Tibial nerve (tissue), 4 donors: Measurements from ENCODE around the gene USP3. TPM values are rescaled to one million over a fixed set of nuclear protein-coding genes. Genes with fewer than 3 reads are reported as not detected.

Experiments used
- DNase-seq, 2 donors: peaks; one replicate each; pipeline ENCODE4 v3.0.0-alpha.2; 2019; ENCODE audit warnings: low spot score in 2 of 2
- H3K27ac ChIP-seq, 4 donors: fragments of 200-600 bp; sonication (generic) in 3 of 4; one replicate each; pipeline ENCODE4 v1.5.1; 2017 to 2019; ENCODE audit warnings: mild to moderate bottlenecking in 1 of 4
- H3K27me3 ChIP-seq, 2 donors: fragments of 200-600 bp; sonication (generic) in 1 of 2; one replicate each; pipeline versions ENCODE4 v1.5.1 to v1.6.0; 2017 to 2019
- H3K36me3 ChIP-seq, 3 donors: fragments of 200-600 bp; sonication (generic); one replicate each; pipeline ENCODE4 v1.5.1; 2018 to 2019
- H3K4me1 ChIP-seq, 4 donors: fragments of 200-600 bp; sonication (generic) in 3 of 4; one replicate each; pipeline ENCODE4 v1.5.1; 2017 to 2019
- H3K4me3 ChIP-seq, 4 donors: fragments of 200-600 bp; sonication (generic) in 3 of 4; one replicate each; pipeline ENCODE4 v1.5.1; 2017 to 2019; ENCODE audit warnings: mild to moderate bottlenecking in 1 of 4, moderate library complexity in 1 of 4
- H3K9me3 ChIP-seq, 4 donors: fragments of 200-600 bp; sonication (generic) in 3 of 4; one replicate each; pipeline ENCODE4 v1.5.1; 2017 to 2019
- EP300 ChIP-seq, 2 donors: sonication (generic); formaldehyde crosslinking; IDR thresholded peaks; one replicate each; pipeline ENCODE4 v1.6.1; 2017; ENCODE audit warnings: antibody characterized with exemption in 2 of 2, mild to moderate bottlenecking in 1 of 2
- POLR2A ChIP-seq, 2 donors: fragments of 450-650 bp; IDR thresholded peaks; one replicate each; pipeline ENCODE4 v1.6.1; 2017; ENCODE audit warnings: antibody characterized with exemption in 2 of 2, mild to moderate bottlenecking in 2 of 2, moderate library complexity in 2 of 2
- WGBS, 2 donors: methylation state at CpG; one replicate each; pipeline ENCODE4 v1.1.5; 2018; 5-methylcytosine and 5-hydroxymethylcytosine counted together
- total RNA-seq, 4 donors: library from RNA; depleted of rRNA; stranded (reverse); fragments of >200 nt; gene quantifications; one replicate each; pipeline ENCODE4 v1.1.0, GENCODE V29; 2016
- TF ChIP-seq, protein P1 (sequence below), 5 experiments: fragments of 200-600 bp in 3 of 5; fragments of 450-650 bp in 2 of 5; sonication (generic) in 3 of 5; IDR thresholded peaks; one replicate each; pipeline ENCODE4 v1.5.1; 2016 to 2019; ENCODE audit warnings: antibody characterized with exemption in 5 of 5, mild to moderate bottlenecking in 3 of 5, moderate library complexity in 2 of 5

USP3 gene
- total RNA-seq, 4 donors from 2014 or later: 32.8 to 47.3 (median 38.3) TPM

DNA sequence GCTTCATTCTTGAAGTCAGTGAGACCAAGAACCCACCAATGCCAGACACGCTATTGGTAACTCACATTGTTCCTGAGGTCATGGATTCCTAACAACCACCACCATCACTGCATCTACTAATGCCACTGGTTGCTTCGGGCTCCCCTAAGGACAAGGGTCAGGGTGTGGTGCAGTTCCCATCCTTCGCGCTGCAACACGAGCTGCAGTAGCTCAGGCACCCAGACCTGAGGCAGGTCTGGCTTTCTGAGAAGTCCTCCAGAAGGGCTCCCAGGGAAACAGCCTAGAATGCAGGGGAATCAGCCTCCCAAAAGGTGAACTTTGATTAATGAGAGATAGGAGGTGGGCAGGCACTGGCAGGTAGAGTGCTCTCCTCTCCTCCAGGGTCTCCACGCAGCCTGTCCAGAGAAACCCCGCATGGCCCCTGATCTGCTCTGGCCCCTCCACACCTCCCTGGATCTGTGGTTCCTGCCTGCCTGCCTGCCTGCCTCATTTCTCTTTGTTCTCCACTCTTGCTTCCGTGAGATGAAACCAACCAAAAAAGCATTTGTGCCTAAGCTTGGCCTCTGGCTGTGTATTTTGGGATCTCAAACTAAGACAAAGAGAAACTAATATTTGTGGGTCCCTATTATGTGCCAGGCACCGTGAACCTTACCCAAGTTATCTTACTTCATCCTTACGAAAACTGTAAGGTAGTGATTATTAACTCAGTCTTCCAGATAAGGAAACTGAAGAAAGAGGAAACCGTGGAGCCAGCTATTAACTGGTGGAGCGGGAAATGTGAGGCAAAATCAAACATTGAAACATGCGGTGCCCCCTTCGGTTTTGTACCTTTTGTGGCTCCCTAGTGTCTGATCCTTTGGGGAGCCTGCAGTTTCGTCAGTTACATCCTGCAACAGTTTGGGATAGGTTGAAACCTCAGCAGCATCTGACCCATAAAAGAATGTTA lies 43.9 kb upstream of the USP3 start:
- WGBS, 2 donors: 85 to 88% methylated on average over 15 of the region's 15 CpGs
- Histone ChIP-seq H3K36me3 (no peaks in the 10 kb centered on the region), H3K27me3 (no peaks in the 10 kb centered on the region), H3K9me3 (peaks cover 0 to 8% (median 0%) of the 10 kb centered on the region in 4 donors), H3K27ac (no peak overlapping the region), H3K4me1 (peaks cover 0 to 24% (median 6%) of the 10 kb centered on the region in 4 donors), H3K4me3 (no peak overlapping the region)
- TF ChIP-seq EP300 (IDR thresholded peaks at IDR 0.05) (no peak), POLR2A (IDR thresholded peaks at IDR 0.05) (no peak)
- TF ChIP-seq, protein P1, sequence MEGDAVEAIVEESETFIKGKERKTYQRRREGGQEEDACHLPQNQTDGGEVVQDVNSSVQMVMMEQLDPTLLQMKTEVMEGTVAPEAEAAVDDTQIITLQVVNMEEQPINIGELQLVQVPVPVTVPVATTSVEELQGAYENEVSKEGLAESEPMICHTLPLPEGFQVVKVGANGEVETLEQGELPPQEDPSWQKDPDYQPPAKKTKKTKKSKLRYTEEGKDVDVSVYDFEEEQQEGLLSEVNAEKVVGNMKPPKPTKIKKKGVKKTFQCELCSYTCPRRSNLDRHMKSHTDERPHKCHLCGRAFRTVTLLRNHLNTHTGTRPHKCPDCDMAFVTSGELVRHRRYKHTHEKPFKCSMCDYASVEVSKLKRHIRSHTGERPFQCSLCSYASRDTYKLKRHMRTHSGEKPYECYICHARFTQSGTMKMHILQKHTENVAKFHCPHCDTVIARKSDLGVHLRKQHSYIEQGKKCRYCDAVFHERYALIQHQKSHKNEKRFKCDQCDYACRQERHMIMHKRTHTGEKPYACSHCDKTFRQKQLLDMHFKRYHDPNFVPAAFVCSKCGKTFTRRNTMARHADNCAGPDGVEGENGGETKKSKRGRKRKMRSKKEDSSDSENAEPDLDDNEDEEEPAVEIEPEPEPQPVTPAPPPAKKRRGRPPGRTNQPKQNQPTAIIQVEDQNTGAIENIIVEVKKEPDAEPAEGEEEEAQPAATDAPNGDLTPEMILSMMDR (IDR thresholded peaks at IDR 0.05): no peak
- no peak for DNase-seq

DNA sequence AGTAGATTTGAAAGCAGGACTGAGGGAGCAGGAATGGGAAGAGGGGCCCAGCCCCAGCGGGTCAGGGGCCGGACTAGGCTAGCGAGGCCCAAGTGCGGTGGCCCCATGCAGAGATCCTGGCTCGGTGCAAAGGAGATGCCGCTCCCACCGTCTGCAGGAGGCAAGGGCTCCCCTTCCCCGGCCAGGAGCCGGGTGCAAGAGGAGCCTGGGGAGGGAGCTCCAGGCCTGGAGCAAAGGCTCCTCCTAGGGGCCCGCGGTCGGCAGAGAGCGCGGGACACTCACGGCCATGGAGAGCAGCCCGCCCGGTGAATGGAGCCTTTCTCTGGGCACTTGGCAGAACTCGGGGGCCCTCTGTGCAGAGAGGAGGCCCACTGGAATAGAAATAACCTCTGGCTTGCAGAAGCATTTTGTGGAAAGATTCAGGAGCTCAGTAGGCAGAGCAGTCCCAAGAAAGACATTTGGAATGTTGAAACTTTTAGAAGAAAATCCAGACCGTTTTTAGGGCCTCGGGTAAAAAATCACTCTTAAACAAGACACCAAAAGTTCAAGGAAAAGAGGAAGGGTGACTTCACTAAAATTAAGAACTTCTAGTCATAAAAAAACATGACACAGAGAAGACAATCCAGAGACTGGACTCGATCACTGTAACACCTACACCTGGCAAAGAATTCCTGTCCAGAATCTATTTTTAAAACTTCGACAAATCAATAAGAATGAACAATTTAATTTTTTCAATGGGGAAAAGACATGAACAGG lies 43.0 kb upstream of the USP3 start:
- TF ChIP-seq, protein P1 (IDR thresholded peaks at IDR 0.05): peak in 2 of 5 experiments; percentile 9 to 11
- no peak for TF ChIP-seq POLR2A (IDR thresholded peaks at IDR 0.05)
- TF ChIP-seq EP300 (IDR thresholded peaks at IDR 0.05): no peak
- H3K9me3 ChIP-seq: peaks cover 0 to 8% (median 0%) of the 10 kb centered on the region in 4 donors
- no peak for DNase-seq
- H3K27ac ChIP-seq: no peak overlapping the region
- peaks cover 0 to 28% (median 6%) of the 10 kb centered on the region in 4 donors for H3K4me1 ChIP-seq
- no peaks in the 10 kb centered on the region for H3K27me3 ChIP-seq
- no peaks in the 10 kb centered on the region for H3K36me3 ChIP-seq
- whole genome bisulfite sequencing, 2 donors: 39 to 45% methylated on average over 13 to 22 of the region's 22 CpGs
- no peak overlapping the region for H3K4me3 ChIP-seq

DNA sequence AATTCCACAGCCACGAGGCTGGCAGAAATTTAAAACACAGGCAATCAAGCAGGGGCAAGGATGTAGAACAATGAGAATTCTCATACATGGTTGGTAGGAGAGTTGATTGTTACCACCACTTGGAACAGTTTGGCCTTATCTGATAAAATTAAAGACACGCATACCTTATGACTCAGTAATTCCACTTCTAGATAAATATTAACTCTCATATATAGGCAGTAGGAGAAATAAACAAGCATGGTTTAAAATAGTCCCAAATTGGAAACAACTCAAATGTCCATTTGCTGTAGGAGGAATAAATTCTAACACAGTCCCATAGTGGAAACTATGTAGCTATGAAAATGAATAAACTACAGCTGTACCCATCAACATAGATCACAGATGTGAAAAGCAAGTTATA lies 42.3 kb upstream of the USP3 start:
- Histone ChIP-seq H3K27me3 (no peaks in the 10 kb centered on the region), H3K4me3 (no peak overlapping the region), H3K27ac (no peak overlapping the region), H3K4me1 (peaks cover 0 to 34% (median 6%) of the 10 kb centered on the region in 4 donors), H3K36me3 (no peaks in the 10 kb centered on the region), H3K9me3 (peaks cover 0 to 8% (median 0%) of the 10 kb centered on the region in 4 donors)
- TF ChIP-seq, protein P1 (IDR thresholded peaks at IDR 0.05): no peak
- TF ChIP-seq POLR2A (IDR thresholded peaks at IDR 0.05) (no peak), EP300 (IDR thresholded peaks at IDR 0.05) (no peak)
- no peak for DNase-seq
- WGBS, 2 donors: 54 to 58% methylated on average over 2 of the region's 2 CpGs

DNA sequence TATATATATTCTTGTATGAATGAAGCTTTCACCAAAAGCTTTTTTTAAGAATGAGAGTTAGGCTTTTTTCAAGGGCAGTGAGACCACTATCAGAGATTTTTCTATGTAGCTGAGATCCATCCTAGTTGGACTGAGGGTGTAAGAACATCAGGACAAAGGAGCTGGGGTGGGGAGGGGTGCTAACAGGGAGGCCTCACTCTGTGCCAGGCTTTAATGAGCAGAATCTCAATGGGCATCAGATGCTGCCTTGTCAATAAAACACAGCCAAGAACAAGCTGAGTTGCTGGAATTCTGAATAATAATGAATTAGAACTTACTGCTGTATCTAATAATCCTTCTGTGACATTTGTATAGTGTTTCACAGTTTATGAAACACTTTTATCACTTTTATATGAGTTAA lies 41.4 kb upstream of the USP3 start:
- TF ChIP-seq POLR2A (IDR thresholded peaks at IDR 0.05): no peak
- no peak for DNase-seq
- H3K36me3 ChIP-seq: no peaks in the 10 kb centered on the region
- H3K4me1 ChIP-seq: peaks cover 0 to 34% (median 6%) of the 10 kb centered on the region in 4 donors
- H3K27me3 ChIP-seq: no peaks in the 10 kb centered on the region
- H3K27ac ChIP-seq: no peak overlapping the region
- no peak overlapping the region for H3K4me3 ChIP-seq
- H3K9me3 ChIP-seq: peaks cover 0 to 8% (median 0%) of the 10 kb centered on the region in 4 donors

DNA sequence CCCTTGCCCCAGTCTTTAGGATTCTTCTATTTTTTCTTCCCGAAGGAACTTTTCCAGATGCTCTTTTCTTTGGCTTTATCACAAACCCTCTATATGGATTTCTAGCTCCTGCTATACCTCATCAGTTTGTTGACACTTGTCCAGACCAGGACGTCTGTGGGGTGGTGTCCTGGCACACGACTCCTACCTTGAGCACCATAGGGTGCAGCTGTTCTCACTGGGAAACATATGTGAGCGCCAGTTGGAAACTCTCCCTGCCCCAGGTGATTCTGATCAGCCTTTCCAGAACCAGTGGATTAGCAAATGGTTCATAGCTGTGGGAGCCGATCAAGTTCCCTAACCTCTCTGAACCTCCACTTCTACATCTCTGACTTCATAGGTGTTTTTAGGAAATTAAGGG lies 40.6 kb upstream of the USP3 start:
- 63 to 85% methylated on average over 5 of the region's 5 CpGs for WGBS, 2 donors
- Histone ChIP-seq H3K9me3 (peaks cover 0 to 3% (median 0%) of the 10 kb centered on the region in 4 donors), H3K27ac (no peak overlapping the region), H3K27me3 (no peaks in the 10 kb centered on the region), H3K4me3 (no peak overlapping the region), H3K4me1 (peaks cover 0 to 34% (median 6%) of the 10 kb centered on the region in 4 donors), H3K36me3 (no peaks in the 10 kb centered on the region)
- TF ChIP-seq, protein P1 (IDR thresholded peaks at IDR 0.05): no peak
- TF ChIP-seq POLR2A (IDR thresholded peaks at IDR 0.05) (no peak), EP300 (IDR thresholded peaks at IDR 0.05) (no peak)
- no peak for DNase-seq
